HepG2 (cell line): ENCODE measurements around the gene STUB1. TPM values are rescaled to one million over a fixed set of nuclear protein-coding genes. Genes with fewer than 3 reads are reported as not detected.
A peak's percentile ranks its signal among the peaks of the same experiment; 100 is the strongest.

Experiments used
- CHCHD3 ChIP-seq: sonication (generic); formaldehyde crosslinking; IDR thresholded peaks from 2 replicates; pipeline ENCODE4 v1.8.0; 2022; ENCODE audit warnings: mild to moderate bottlenecking, missing genetic modification reagents, moderate library complexity
- CSRNP2 ChIP-seq: sonication (generic); formaldehyde crosslinking; conservative IDR thresholded peaks from 2 replicates; pipeline ENCODE4 v1.8.0; 2022; ENCODE audit warnings: low read depth, missing genetic modification reagents
- ETV6 ChIP-seq: sonication (generic); formaldehyde crosslinking; conservative IDR thresholded peaks from 2 replicates; pipeline ENCODE4 v1.4.0; 2020; ENCODE audit warnings: missing genetic modification reagents
- KDM1A ChIP-seq: IDR thresholded peaks from 2 replicates; pipeline ENCODE4 v1.6.1; 2016; ENCODE audit warnings: missing compliant biosample characterization
- KLF13 ChIP-seq: sonication (generic); formaldehyde crosslinking; IDR thresholded peaks from 2 replicates; pipeline ENCODE4 v1.4.0; 2020; ENCODE audit warnings: mild to moderate bottlenecking, missing genetic modification reagents
- MAZ ChIP-seq, 2 experiments: sonication (generic) in 1 of 2; formaldehyde crosslinking in 1 of 2; IDR thresholded peaks; 2 replicates each; pipeline versions ENCODE4 v1.5.0 to v1.6.1; 2012 to 2020; ENCODE audit warnings: low read depth in 2 of 2, mild to moderate bottlenecking in 2 of 2, borderline replicate concordance in 1 of 2, improper control_type of control experiment in 1 of 2, low read length in 1 of 2, missing genetic modification reagents in 1 of 2, moderate library complexity in 1 of 2
- MBD4 ChIP-seq: IDR thresholded peaks from 2 replicates; pipeline ENCODE4 v1.6.1; 2012; ENCODE audit warnings: low read length, inconsistent platforms, borderline replicate concordance
- NFKB2 ChIP-seq: sonication (generic); formaldehyde crosslinking; IDR thresholded peaks from 2 replicates; pipeline ENCODE4 v1.4.0; 2020; ENCODE audit warnings: missing genetic modification reagents, borderline replicate concordance
- NFKBIZ ChIP-seq: IDR thresholded peaks from 2 replicates; pipeline ENCODE4 v1.6.1; 2018; ENCODE audit warnings: missing genetic modification reagents, missing compliant biosample characterization
- NFYB ChIP-seq: sonication (generic); formaldehyde crosslinking; IDR thresholded peaks from 2 replicates; pipeline ENCODE4 v1.4.0; 2020; ENCODE audit warnings: missing genetic modification reagents
- NR1H2 ChIP-seq: sonication (generic); formaldehyde crosslinking; IDR thresholded peaks from 2 replicates; pipeline ENCODE4 v1.8.1; 2022; ENCODE audit warnings: low read depth, missing genetic modification reagents, borderline replicate concordance
- RXRA ChIP-seq: sonication (generic); formaldehyde crosslinking; IDR thresholded peaks from 2 replicates; pipeline ENCODE4 v1.5.1; 2020; ENCODE audit warnings: missing genetic modification reagents
- SP5 ChIP-seq: IDR thresholded peaks from 2 replicates; pipeline ENCODE4 v1.6.1; 2016; ENCODE audit warnings: low read depth, borderline replicate concordance
- SUZ12 ChIP-seq: fragments of 150-350 bp; IDR thresholded peaks from 2 replicates; pipeline ENCODE4 v1.6.1; 2014; ENCODE audit warnings: low read depth, low read length
- TFDP1 ChIP-seq: IDR thresholded peaks from 2 replicates; pipeline ENCODE4 v1.6.1; 2016; ENCODE audit warnings: missing compliant biosample characterization, missing genetic modification reagents, borderline replicate concordance
- TMF1 ChIP-seq: sonication (generic); formaldehyde crosslinking; IDR thresholded peaks from 2 replicates; pipeline ENCODE4 v1.8.1; 2022; ENCODE audit warnings: low read depth, missing genetic modification reagents
- ZBTB25 ChIP-seq: IDR thresholded peaks from 2 replicates; pipeline ENCODE4 v1.6.1; 2018; ENCODE audit warnings: missing genetic modification reagents
- ZNF230 ChIP-seq: sonication (generic); formaldehyde crosslinking; IDR thresholded peaks from 2 replicates; pipeline ENCODE4 v1.4.0; 2020; ENCODE audit warnings: mild to moderate bottlenecking, missing genetic modification reagents
- ZNF251 ChIP-seq: sonication (generic); formaldehyde crosslinking; IDR thresholded peaks from 2 replicates; pipeline ENCODE4 v1.9.0; 2021; ENCODE audit warnings: mild to moderate bottlenecking, missing genetic modification reagents
- ZNF33B ChIP-seq: sonication (generic); formaldehyde crosslinking; IDR thresholded peaks from 2 replicates; pipeline ENCODE4 v1.5.1; 2020; ENCODE audit warnings: mild to moderate bottlenecking, missing genetic modification reagents
- ZNF383 ChIP-seq: sonication (generic); formaldehyde crosslinking; IDR thresholded peaks from 2 replicates; pipeline ENCODE4 v1.4.0; 2020; ENCODE audit warnings: missing genetic modification reagents, mild to moderate bottlenecking, borderline replicate concordance
- ZNF563 ChIP-seq: sonication (generic); formaldehyde crosslinking; IDR thresholded peaks from 2 replicates; pipeline ENCODE4 v1.8.0; 2022; ENCODE audit warnings: mild to moderate bottlenecking, moderate library complexity, missing genetic modification reagents
- ZNF605 ChIP-seq: sonication (generic); formaldehyde crosslinking; IDR thresholded peaks from 2 replicates; pipeline ENCODE4 v1.8.0; 2022; ENCODE audit warnings: mild to moderate bottlenecking, missing genetic modification reagents
- ZNF639 ChIP-seq: conservative IDR thresholded peaks from 2 replicates; pipeline ENCODE4 v1.6.1; 2018; ENCODE audit warnings: missing genetic modification reagents
- ZNF766 ChIP-seq: sonication (generic); formaldehyde crosslinking; IDR thresholded peaks from 2 replicates; pipeline ENCODE4 v1.5.0; 2020; ENCODE audit warnings: missing genetic modification reagents, borderline replicate concordance
- ZNF788 ChIP-seq: sonication (generic); formaldehyde crosslinking; IDR thresholded peaks from 2 replicates; pipeline ENCODE4 v1.5.0; 2020; ENCODE audit warnings: mild to moderate bottlenecking, missing genetic modification reagents, borderline replicate concordance
- polyA plus RNA-seq, 8 experiments: library from polyadenylated mRNA; depleted of rRNA in 3 of 8; stranded (reverse) in 7 of 8; unstranded in 1 of 8; fragments of >200 nt; fragmentation: Illumina TruSeq in 4 of 8; extraction: Trizol in 4 of 8; gene quantifications; 2 replicates each; pipeline versions ENCODE4 v1.2.1 to v1.2.3, GENCODE V29; 2011 to 2016; ENCODE audit warnings: low read depth in 4 of 8, missing spikeins in 1 of 8, mixed read lengths in 1 of 8; ENCODE audit not compliant: insufficient read depth in 1 of 8
- total RNA-seq, 5 experiments: library from RNA; depleted of rRNA; stranded (reverse); fragments of >200 nt; fragmentation: Illumina TruSeq; extraction: Trizol; gene quantifications; 2 replicates each; pipeline ENCODE4 v1.2.3, GENCODE V29; 2016; ENCODE audit warnings: low read depth in 1 of 5

STUB1 gene
- total and polyA plus RNA-seq, 2 of the 13 experiments (the other 11 are each of a cell fraction or from before 2014, with no cell fraction given), result 52.9 to 78.2 TPM

- TF ChIP-seq RXRA (CRISPR knock-in tag), result no peak
- no peak for TF ChIP-seq SP5 (CRISPR knock-in tag)
- TF ChIP-seq TFDP1 (CRISPR knock-in tag), result peak; percentile 95
- TF ChIP-seq ZNF251 (CRISPR knock-in tag), result 0 out of 2 replicates have a peak, but pooled peaks have one; percentile 48
- peak; percentile 77; the same call in 1 of the 2 replicates for TF ChIP-seq ZNF605 (CRISPR knock-in tag)
- no peak for TF ChIP-seq KDM1A (CRISPR knock-in tag)
- 0 out of 2 replicates have a peak, but pooled peaks have one; percentile 29 for TF ChIP-seq CHCHD3
- peak; percentile 74; the same call in 1 of the 2 replicates for TF ChIP-seq ETV6 (CRISPR knock-in tag)
- TF ChIP-seq CSRNP2 (CRISPR knock-in tag), result 0 out of 2 replicates have a peak, but pooled peaks have one; percentile 65
- peak; percentile 74 for TF ChIP-seq ZNF639
- TF ChIP-seq ZNF383 (CRISPR knock-in tag), result no peak
- TF ChIP-seq NFYB (CRISPR knock-in tag), result no peak
- no peak for TF ChIP-seq NR1H2 (CRISPR knock-in tag)
- TF ChIP-seq MBD4, result no peak
- 0 out of 2 replicates have a peak, but pooled peaks have one; percentile 47 for TF ChIP-seq ZNF788 (CRISPR knock-in tag)
- peak; percentile 95 for TF ChIP-seq ZNF563 (CRISPR knock-in tag)
- 0 out of 2 replicates have a peak, but pooled peaks have one; percentile 84 for TF ChIP-seq ZNF766 (CRISPR knock-in tag)
- TF ChIP-seq NFKB2 (CRISPR knock-in tag), result peak; percentile 74; the same call in 1 of the 2 replicates
- no peak for TF ChIP-seq NFKBIZ
- no peak for TF ChIP-seq ZNF230
- no peak for TF ChIP-seq SUZ12
- peak; percentile 86 for TF ChIP-seq ZNF33B
- TF ChIP-seq MAZ (IDR thresholded peaks at IDR 0.05; ENCODE audit: borderline replicate concordance, low read depth, low read length), result no peak
- peak; percentile 97 for TF ChIP-seq MAZ (CRISPR knock-in tag; IDR thresholded peaks at IDR 0.05; ENCODE audit: low read depth)
- no peak; the same call in 1 of the 2 replicates for TF ChIP-seq ZBTB25 (CRISPR knock-in tag)
- TF ChIP-seq TMF1 (CRISPR knock-in tag), result peak; percentile 57; the same call in 1 of the 2 replicates
- no peak for TF ChIP-seq KLF13 (CRISPR knock-in tag)
Measured at GRCh38 chr16:720990-721764, 41.0 kb downstream of the STUB1 start, which contains the start of gene ANTKMT (continued).
